GM10266 (cell line): ENCODE measurements around the gene NODAL.

ENCODE experiments used
- DNase-seq: peaks from one replicate; pipeline ENCODE4 v3.0.0; 2012; ENCODE audit errors: extremely low spot score
- TF ChIP-seq, protein P1 (sequence below): IDR thresholded peaks from 2 replicates; pipeline ENCODE4 v1.5.1; 2012; ENCODE audit warnings: mild to moderate bottlenecking, low read depth; ENCODE audit not compliant: control insufficient read depth, insufficient read depth; ENCODE audit errors: missing control alignments

The NODAL gene

GRCh38 chr10:70455213-70455630 is 13.7 kb upstream of the NODAL start:
- no peak for DNase-seq
- TF ChIP-seq, protein P1, sequence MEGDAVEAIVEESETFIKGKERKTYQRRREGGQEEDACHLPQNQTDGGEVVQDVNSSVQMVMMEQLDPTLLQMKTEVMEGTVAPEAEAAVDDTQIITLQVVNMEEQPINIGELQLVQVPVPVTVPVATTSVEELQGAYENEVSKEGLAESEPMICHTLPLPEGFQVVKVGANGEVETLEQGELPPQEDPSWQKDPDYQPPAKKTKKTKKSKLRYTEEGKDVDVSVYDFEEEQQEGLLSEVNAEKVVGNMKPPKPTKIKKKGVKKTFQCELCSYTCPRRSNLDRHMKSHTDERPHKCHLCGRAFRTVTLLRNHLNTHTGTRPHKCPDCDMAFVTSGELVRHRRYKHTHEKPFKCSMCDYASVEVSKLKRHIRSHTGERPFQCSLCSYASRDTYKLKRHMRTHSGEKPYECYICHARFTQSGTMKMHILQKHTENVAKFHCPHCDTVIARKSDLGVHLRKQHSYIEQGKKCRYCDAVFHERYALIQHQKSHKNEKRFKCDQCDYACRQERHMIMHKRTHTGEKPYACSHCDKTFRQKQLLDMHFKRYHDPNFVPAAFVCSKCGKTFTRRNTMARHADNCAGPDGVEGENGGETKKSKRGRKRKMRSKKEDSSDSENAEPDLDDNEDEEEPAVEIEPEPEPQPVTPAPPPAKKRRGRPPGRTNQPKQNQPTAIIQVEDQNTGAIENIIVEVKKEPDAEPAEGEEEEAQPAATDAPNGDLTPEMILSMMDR: no peak

DNA sequence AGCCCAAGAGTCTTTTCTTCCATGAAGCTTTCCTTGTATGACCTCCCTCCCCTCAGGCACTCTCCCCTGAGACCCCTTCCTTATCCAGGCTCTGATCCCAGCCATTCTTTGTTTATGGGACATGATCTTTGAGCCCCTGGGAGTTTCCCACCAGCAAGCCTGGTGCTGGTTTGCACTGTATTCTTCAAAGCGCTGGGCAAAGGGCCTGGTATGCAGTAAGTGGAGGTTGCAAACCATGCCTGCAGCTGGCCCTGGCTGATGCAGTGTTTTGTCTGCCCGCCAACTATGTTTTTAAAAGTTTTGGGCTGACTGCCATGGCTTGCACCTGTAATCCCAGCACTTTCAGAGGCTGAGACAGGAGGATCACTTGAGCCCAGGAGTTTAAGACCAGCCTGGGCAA is 6.8 kb upstream of the NODAL start:
- no peak for DNase-seq
- TF ChIP-seq, protein P1: no peak

DNA sequence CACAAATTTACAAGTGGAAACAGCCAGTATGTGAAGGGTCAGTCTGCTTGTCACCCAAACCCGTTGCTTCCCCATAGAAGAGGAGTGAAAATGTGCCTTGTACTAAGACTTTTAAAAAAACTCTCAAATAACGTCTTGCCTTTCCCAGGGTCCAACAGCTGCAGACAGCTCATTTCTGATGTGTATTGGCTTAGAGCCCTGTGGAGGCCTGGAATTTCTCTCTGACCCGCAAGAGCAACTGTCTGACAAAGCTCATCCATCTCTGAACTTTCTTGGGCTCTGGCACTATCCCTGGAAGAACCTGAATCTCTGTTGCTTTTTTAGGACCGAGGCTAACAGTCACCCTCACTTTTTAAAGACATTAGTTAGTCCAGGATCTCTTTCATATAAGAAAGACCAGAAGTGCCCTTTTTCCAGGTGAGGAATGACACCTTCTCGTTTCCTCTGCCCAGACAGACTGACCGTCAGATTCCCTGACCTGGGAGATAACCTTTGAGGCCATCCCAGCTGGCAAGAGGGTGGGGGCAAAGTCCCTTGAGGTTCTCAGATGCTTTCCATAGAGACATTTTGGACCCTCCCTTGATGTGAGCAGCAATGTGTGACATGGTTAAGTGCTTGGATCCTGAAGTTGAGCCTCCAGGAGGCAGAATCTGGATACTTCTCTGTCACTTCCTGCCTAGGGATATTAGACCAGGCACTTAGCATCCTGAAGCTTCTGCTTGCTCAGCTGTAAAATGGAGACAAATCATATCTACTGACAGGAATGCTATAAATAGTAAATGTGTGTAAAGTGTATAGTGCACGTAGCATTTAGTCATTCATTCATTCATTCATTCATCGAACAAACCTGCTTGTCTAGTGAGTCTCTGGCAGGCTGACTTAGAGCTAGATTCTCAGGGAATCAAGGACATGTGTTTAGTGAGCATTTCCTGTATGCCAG is 4.5 kb upstream of the NODAL start:
- peak; percentile 5 for DNase-seq

DNA sequence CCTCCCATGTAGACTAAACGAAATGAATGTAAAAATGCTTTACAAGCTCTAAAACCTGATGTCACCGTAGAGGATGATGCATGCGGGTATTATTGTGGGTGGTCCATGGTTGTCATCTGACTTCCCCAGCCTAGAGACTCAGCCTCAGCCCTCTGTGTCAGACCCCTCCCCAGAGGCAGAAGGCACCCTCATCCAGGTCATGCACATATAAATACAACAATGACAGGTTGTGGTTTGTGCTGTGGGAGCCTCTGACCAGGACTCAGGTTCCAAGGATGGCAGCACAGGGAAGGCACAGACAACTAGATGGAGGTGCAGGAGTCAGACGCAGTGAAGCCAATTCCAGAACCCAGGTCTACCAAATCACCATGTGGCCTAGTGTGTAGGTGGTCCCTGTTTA is 3.3 kb upstream of the NODAL start:
- DNase-seq: peak; percentile 7
- TF ChIP-seq, protein P1: no peak

More for the DNA sequence above, 4.5 kb upstream of the NODAL start:
- TF ChIP-seq, protein P1: no peak

GRCh38 chr10:70442332-70442988 is 979 bp upstream of the NODAL start:
- peak; percentile 8 for DNase-seq
- TF ChIP-seq, protein P1: no peak

DNA sequence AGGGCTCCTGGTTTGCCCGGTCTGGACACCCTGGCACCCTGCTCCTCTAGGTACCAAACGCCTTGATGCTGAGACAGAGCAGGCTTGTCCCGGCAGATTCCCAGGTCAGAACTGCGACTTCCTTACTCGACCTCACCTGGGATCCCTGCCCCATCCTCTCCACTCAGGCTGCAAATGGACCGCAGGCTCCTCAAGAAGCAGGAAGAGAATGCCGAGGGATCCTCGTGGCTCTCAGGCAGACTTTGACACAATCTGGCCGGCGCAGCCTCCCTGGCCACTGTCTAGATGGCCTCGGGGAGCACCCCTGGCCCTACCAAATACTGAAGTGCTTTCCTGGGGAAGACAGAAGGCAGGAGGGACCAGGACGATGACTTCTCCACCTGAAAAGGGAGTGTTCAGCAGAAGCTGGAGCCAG is 421 bp upstream of the NODAL start:
- TF ChIP-seq, protein P1: no peak
- peak; percentile 25 for DNase-seq
